HepG2 (cell line): ENCODE results near the gene LAMA5. TPM values are rescaled to one million over a fixed set of nuclear protein-coding genes. Genes with fewer than 3 reads are reported as not detected.

Experiments used
- ARID4A ChIP-seq: sonication (generic); formaldehyde crosslinking; IDR thresholded peaks from 2 replicates; pipeline ENCODE4 v1.5.0; 2020; ENCODE audit warnings: mild to moderate bottlenecking, missing genetic modification reagents, borderline replicate concordance
- ARNTL ChIP-seq: sonication (generic); formaldehyde crosslinking; IDR thresholded peaks from 2 replicates; pipeline ENCODE4 v1.4.0; 2020; ENCODE audit warnings: mild to moderate bottlenecking, missing genetic modification reagents
- GTF2F1 ChIP-seq: fragments of 150-350 bp; IDR thresholded peaks from 2 replicates; pipeline ENCODE4 v1.6.1; 2014; ENCODE audit warnings: low read length
- HNF4A ChIP-seq: sonication (generic); formaldehyde crosslinking; IDR thresholded peaks from 2 replicates; pipeline ENCODE4 v1.4.0; 2020; ENCODE audit warnings: missing genetic modification reagents
- HNF4G ChIP-seq, 2 experiments: sonication (generic) in 1 of 2; formaldehyde crosslinking in 1 of 2; IDR thresholded peaks; 2 replicates each; pipeline versions ENCODE4 v1.4.0 to v1.6.1; 2011 to 2020; ENCODE audit warnings: borderline replicate concordance in 2 of 2, low read depth in 2 of 2, mild to moderate bottlenecking in 2 of 2, low read length in 1 of 2, missing genetic modification reagents in 1 of 2, moderate library complexity in 1 of 2
- IRX3 ChIP-seq: sonication (generic); formaldehyde crosslinking; IDR thresholded peaks from 2 replicates; pipeline ENCODE4 v1.8.1; 2023; ENCODE audit warnings: mild to moderate bottlenecking, low read depth, missing genetic modification reagents, borderline replicate concordance
- ZBTB20 ChIP-seq: sonication (generic); formaldehyde crosslinking; IDR thresholded peaks from 2 replicates; pipeline ENCODE4 v1.8.1; 2023; ENCODE audit warnings: missing genetic modification reagents, low read depth, mild to moderate bottlenecking, borderline replicate concordance
- ZBTB33 ChIP-seq: sonication (generic); formaldehyde crosslinking; IDR thresholded peaks from 2 replicates; pipeline ENCODE4 v1.4.0; 2020; ENCODE audit warnings: missing genetic modification reagents
- ZHX1 ChIP-seq: sonication (generic); formaldehyde crosslinking; IDR thresholded peaks from 2 replicates; pipeline ENCODE4 v1.8.1; 2022; ENCODE audit warnings: low read depth, mild to moderate bottlenecking, missing genetic modification reagents
- ZHX2 ChIP-seq, 2 experiments: sonication (generic) in 1 of 2; formaldehyde crosslinking in 1 of 2; IDR thresholded peaks; 2 replicates each; pipeline versions ENCODE4 v1.6.1 to v1.9.0; 2014 to 2022; ENCODE audit warnings: antibody characterized with exemption in 1 of 2, borderline replicate concordance in 1 of 2, inconsistent platforms in 1 of 2, low read depth in 1 of 2, missing genetic modification reagents in 1 of 2
- ZNF430 ChIP-seq: sonication (generic); formaldehyde crosslinking; IDR thresholded peaks from 2 replicates; pipeline ENCODE4 v1.9.0; 2021; ENCODE audit warnings: mild to moderate bottlenecking, missing genetic modification reagents
- ZNF619 ChIP-seq: sonication (generic); formaldehyde crosslinking; IDR thresholded peaks from 2 replicates; pipeline ENCODE4 v1.4.0; 2020; ENCODE audit warnings: mild to moderate bottlenecking, missing genetic modification reagents
- polyA plus RNA-seq, 8 experiments: library from polyadenylated mRNA; depleted of rRNA in 3 of 8; stranded (reverse) in 7 of 8; unstranded in 1 of 8; fragments of >200 nt; fragmentation: Illumina TruSeq in 4 of 8; extraction: Trizol in 4 of 8; gene quantifications; 2 replicates each; pipeline versions ENCODE4 v1.2.1 to v1.2.3, GENCODE V29; 2011 to 2016; ENCODE audit warnings: low read depth in 4 of 8, missing spikeins in 1 of 8, mixed read lengths in 1 of 8; ENCODE audit not compliant: insufficient read depth in 1 of 8
- total RNA-seq, 5 experiments: library from RNA; depleted of rRNA; stranded (reverse); fragments of >200 nt; fragmentation: Illumina TruSeq; extraction: Trizol; gene quantifications; 2 replicates each; pipeline ENCODE4 v1.2.3, GENCODE V29; 2016; ENCODE audit warnings: low read depth in 1 of 5

The LAMA5 gene
- total and polyA plus RNA-seq, 2 of the 13 experiments (the other 11 are each of a cell fraction or from before 2014, with no cell fraction given): 21.0 to 44.7 TPM

GRCh38 chr20:62342910-62343309 lies 24.2 kb downstream of the LAMA5 start (continued):
- peak; percentile 33; the same call in 1 of the 2 replicates for TF ChIP-seq ZHX2 (IDR thresholded peaks at IDR 0.05; ENCODE audit: low read depth)
- no peak for TF ChIP-seq ZHX2 (CRISPR knock-in tag; IDR thresholded peaks at IDR 0.05; ENCODE audit: borderline replicate concordance)
- TF ChIP-seq ZBTB33 (CRISPR knock-in tag): peak; percentile 95
- peak; percentile 41; the same call in 1 of the 2 replicates for TF ChIP-seq ZBTB20 (CRISPR knock-in tag)
- 0 out of 2 replicates have a peak, but pooled peaks have one; percentile 33 for TF ChIP-seq HNF4G (IDR thresholded peaks at IDR 0.05; ENCODE audit: borderline replicate concordance, low read depth, low read length)
- no peak for TF ChIP-seq HNF4G (CRISPR knock-in tag; IDR thresholded peaks at IDR 0.05; ENCODE audit: borderline replicate concordance, low read depth)
- no peak for TF ChIP-seq ARNTL (CRISPR knock-in tag)
- TF ChIP-seq HNF4A (CRISPR knock-in tag): peak; percentile 60; the same call in 1 of the 2 replicates
- no peak for TF ChIP-seq IRX3
- 0 out of 2 replicates have a peak, but pooled peaks have one; percentile 53 for TF ChIP-seq ZNF430 (CRISPR knock-in tag)
- no peak for TF ChIP-seq ZNF619 (CRISPR knock-in tag)
- peak; percentile 44; the same call in 1 of the 2 replicates for TF ChIP-seq ARID4A (CRISPR knock-in tag)
- TF ChIP-seq GTF2F1: no peak
- 0 out of 2 replicates have a peak, but pooled peaks have one; percentile 41 for TF ChIP-seq ZHX1
